ENCODE measurements around the gene BTNL2. TPM values are rescaled to one million over a fixed set of nuclear protein-coding genes. Genes with fewer than 3 reads are reported as not detected.

BTNL2 gene
- polyA plus RNA-seq, 1 donor = 0.28 TPM

DNA sequence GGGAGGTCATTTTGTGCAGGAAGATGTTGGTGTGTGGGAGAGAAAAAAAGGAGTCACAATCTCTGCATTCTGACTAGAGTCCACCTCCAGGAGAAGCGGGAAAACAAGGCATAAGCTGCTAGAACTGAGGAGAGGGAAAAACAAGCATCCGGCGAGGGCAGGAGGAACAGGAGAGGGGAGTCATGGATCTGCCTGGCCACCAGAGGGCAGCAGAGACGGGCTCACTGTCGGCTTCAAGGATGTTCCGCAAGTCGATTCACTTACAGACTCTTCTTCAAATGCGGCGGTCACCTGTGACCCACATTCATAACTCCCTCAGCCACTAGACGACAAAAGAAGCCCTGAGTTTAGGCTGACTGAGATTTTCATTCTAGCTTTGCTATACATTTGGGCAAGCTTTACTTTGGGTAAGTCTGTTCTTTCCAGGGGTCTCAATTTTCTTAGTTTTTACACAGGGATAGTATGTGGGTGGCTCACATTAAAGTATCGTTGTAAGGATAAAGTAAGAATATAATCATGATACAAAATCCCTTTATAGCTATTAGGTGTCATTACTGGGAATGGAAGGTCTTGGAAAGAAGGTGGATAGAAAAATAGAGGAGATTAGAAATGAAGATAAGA lies 6.6 kb upstream of the BTNL2 start:
- peak; percentile 75 for DNase-seq

DNA sequence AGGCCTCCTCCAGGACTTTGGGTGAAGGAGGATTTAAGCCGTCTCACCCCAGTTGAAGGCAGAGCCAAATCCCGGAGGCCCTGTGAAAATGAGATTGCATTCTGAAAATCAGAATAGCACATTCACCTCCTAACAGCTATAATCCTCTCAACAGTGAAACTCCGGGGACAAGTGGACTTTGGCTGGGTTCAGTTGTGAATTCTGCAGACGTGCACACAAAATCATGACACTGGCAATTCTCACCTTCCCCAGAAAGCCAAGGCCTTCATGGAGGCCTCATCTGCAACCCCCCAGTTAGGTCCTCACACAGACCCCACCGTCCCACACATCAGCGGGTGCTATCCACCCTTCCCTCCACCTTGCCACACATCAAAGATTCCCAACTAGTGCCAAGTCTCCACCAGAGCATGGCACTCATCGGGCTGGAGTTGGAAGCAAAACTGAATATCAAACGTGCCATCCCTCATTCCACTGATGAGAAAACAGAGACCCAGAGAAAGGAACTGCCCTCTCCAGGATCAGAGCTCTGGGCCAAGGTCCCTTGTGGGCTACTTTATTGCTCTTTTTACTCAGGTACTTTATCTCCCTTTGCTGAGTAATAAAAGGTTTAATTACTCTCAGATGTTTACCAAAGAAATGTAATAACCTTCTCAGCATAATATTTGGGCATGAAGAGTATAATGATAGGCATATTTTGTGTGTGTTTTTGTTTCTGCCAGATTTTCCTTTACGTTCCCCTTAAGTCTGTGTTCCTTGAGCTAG lies 4.8 kb upstream of the BTNL2 start:
- DNase-seq = no peak

DNA sequence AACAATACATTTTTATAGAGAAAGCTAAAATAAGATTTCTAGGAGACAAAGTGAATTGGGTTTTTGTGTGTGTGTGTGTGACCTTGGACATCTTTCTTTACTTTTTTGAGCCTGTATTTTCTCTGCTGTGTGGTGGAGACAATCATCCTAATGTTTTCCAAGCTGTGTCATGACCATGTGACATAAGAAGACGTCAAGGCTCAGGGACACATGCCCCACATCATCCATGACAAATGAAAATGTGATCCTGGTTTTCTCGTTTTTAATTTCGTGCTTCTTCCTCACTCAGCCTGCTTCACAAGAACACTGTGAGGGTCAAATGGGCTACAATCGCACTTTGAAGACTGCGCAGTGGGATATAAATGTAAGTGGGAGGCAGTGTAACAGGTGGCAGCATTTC lies 3.9 kb upstream of the BTNL2 start:
- DNase-seq = no peak

DNA sequence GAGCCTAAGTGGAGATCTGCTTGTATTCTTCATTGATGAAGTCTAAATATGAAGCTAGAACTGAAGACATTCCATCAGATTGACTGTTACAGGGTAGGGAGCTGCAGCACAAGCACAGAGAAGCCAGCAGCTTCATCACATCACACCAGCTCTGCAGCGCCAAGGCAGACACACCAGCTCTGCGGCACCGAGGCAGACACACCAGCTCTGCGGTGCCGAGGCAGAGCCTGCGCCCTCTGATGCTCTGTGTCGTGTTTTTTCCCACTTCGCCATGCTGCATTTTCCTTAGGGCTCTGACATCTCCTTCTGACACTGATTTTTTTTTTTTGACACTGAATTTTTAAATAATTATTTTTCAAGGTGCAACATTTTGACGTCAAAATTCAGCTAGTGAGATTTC lies 784 bp downstream of the BTNL2 start:
- no peak for DNase-seq

DNA sequence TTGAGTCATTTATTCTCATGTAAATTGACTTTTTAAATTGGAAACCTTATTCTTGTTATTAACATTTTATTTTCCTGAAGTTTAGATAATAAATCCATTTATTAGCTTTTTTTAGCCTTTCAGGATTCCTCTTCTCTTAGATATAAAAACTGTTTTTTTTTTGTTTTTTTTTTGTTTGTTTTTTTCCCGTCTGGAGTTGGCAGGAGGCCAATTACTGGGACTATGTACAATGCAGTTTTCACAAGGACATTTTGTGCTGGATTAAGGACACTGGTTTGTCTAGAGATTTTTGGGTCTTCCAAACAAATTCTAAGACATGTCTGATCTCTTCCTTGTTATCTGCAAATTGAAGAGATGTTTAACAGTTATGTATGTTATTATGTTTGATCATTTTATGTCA lies 1.3 kb downstream of the BTNL2 start:
- DNase-seq = no peak

DNA sequence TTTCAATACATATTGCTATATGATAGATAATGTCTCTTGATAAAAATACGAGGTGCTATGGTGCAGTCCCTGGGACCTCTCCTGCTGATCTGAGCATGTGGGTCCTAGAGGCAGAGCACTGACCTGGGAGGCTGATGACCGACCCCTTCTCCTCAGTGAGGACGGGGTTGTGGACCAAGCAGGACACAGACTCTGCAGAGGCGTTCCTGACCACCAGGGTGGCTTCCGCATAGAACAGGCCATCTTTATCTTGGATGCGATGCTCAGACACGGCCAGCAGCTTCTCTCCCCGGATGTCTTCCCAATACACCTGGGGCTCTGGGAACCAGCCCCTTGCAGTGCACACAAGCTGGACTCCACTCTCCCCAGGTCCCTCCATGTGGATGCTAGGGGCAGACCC lies 4.2 kb downstream of the BTNL2 start:
- DNase-seq = no peak

DNA sequence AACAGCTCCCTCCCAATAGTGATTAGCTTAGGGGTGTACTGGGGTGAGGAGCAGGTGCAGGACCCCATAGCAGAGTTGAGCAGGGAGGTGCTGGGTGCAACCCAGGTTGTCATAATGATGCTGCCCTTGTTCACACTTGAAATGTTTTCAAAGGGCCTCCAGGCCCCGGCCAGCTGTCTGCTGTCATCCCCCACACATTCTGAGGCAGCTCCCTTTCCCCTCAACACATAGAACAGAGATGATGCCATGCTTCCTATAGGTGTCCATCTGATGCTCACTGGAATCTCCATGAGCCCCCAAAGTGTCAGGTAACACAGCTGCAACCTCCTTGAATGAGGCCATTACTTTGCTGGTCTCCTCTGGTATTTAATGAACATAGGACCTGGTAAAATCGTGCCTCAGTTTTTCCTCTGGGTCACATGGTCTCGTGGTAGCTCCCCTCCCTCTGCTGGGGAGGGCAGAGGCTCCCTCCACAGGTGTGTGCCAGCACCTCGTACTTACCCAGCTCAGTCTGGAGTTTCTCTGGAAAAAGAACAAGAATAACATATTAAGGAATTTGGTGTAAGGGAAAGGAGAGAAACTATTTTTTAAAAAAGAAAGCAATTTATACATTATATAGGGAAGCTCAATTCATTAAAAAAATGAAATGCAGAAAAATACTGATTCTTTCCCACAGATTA lies 5.6 kb downstream of the BTNL2 start:
- no peak for DNase-seq

DNA sequence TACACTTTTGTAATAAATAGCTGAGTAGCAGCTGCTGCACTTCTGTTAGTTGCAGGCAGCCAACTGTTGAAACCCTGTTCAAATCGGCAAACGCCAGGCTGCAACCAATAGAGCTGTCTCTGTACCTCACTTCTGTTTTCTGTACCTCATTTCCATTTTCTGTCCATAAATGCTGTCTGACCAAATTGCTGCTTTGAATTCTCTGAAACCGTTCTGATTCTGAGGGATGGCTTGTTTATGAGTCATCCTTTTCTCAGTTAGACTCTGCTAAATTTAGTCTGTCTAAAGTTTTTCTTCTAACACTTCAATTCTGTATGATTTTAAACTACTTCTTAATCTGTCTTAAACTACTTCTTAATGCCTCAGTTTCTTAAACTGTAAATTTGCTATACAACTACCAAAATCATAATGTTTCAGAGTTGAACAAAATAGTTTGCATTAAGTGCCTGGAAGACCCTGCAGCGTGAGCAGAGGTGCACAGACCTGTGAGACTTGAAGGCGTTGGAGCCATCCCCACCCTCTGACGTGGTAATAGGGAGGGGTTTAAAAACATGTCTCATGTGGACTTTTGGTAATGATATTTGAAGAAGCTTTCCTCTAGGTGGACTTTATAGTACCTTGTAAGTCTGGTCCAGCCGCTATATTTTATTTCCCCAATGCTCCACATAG lies 9.6 kb downstream of the BTNL2 start:
- no peak for DNase-seq

DNA sequence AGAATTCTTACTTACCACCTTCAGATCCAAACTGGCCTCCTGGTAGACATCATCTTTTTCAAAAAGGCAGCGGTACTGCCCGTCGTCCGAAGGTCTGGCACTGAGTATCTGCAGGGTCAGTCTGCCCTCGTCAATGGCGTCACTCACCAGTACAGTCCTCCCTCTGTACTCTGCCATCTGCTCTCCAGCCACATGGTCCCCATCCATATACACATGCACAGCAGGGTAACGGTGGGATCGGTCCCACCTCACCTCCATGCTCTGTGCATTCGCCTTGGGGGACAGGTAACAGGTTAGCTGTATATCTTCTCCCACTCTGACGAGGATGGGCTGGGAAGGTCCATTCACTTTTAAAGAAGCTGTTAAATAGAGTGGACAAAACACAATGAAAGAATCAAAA lies 11.0 kb downstream of the BTNL2 start:
- DNase-seq = no peak

DNA sequence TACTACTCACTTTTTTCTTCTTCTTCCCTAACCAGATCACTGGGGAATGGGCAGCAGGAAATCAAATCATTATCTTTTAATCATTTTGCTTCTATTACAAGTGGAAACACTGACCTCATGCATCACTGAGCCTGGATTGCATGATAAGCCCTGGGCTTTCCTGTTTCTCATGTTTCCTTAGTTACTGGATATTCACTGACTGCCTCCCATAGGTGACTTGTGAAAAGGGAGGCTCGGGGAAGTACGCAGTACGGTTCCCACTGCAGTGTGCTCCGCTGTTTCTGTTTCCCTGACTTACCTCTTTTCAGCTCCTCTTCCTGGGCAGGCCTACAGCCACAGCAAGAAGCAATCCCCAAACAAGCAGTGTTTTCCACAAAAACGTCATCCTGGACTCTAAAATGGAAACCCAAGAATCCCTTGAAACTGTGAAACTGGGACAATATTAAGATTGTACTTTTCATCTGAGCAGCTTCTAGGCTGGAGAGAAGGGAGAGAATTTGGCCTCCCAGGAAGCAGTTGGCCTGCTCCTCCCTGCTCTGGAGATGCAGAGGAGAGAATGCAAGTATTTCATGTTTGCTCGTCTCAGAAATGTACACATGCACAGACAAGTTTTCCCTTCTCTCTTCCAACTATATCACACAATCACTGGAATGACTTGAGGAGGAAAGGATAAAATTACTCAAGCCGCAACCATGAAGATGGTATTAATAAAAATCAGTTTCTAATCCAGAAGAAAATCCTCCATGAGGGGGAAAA lies 13.1 kb downstream of the BTNL2 start:
- DNase-seq = peak; percentile 64

DNA sequence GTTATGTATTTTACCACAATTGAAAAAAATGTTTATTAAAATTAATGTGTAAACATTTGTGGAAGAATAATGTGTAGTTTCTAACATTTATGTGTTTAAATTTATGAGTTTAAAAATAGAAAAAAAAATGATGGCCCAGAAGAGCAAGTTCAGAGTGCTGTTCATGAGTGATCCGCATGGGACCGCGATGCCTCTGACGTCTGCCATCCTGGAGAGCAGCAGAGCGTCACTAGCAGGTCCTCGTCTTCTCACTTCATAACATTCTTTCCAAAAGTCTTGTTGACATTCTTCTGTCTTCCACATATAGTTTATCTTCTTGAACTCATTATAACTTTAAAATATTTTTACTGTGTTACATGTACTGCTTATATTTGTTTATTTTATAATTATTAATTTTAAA lies 15.5 kb downstream of the BTNL2 start:
- DNase-seq = no peak

DNA sequence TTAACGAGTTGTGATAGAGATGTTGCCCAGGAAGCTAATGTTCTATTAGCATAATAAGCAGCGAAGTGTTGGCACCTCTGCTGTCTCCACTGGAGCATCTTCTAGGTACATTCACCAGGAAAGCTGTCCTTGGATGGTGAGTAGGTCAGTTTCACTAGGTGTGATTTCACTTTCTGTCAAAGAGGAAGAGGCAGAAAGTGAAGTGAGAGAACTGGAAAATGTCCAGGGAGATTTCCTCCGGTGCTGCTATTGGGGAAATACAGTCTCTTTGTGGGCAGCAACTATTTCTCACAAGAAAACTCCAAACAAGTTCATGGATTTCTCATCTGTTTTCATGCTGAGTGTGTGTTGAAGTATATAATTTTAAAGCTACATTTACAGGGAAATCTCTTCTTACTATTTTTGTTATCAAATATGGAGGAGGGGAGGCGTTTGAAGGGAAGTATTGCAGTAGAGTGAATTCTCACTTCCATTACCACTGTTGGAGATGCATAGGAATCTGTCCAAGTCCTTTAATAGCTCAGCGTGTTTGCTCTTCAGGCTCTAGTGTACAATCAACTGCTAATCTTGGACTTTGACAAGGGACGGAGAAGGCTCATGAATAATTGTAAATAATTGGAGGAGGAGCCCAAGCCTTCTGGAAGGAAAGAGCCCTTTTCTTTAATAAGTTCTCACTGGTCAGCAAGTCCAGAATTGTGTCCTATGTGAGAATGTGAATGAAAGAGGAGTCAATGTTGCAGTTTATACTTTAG lies 19.2 kb downstream of the BTNL2 start:
- DNase-seq = no peak

DNA sequence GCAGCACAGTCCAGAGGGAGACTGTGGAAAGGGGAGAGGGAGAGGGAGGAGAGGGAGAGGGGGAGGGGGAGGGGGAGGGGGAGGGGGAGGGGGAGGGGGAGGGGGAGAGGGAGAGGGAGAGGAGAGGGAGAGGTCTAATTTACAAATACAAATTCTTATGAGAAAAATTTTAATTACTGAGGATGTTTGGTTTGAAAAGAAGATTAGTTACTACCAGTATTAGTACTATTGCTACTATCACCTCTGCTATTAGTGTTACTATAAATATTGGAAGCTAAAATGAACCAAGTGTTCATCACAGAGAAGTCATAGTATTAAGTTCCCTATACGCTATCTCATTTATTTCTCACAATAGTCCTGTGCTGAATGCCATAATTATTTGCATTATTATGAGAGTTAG lies 20.9 kb downstream of the BTNL2 start:
- DNase-seq = no peak

DNA sequence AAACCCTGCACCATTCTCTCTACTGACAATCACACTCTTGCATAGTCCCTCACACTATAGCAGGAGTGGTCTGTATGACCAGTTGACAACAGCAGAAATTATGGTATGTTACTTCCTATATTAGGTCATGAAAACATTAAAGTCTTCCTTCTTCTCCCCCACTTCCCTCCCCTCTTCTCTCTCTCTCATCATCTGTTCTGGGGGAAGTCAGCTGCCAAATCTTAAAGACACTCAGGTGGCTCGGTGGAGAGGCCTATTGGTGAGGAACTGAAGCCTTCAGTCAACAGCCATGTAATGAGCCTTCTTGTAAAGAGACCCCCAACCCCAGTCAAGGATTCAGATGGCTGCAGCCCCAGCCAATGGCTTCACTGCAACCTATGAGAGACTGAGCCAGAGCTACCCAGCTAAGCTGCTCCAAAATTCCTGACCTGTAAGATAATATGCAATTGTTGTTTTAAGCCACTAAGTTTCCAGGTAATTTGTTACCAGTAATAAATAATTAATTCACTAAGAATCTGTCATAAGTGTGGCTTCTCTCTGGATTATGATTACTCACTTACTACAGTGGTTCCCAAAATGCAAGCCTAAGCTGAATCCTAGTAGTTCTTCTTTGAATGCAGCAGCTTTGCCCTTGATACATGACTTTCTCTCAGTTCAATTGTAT lies 24.1 kb downstream of the BTNL2 start:
- no peak for DNase-seq

DNA sequence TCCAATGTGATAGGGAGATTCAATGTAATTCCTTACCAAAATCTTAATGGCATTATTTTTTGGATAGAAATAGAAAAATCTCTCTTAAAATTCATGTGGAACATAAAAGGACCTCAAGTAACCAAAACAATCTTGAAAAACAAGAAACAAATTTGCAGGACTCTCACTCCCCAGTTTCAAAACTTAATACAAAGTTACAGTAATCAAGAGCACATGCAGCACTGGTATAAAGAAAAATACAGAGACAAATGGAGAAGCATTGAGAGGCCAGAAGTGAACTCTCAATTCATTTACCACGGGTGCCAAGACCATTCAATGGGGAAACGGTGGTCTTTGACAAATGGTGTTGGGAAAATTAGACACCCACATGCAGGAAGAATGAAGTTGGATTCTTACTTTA lies 27.4 kb downstream of the BTNL2 start:
- no peak for DNase-seq

DNA sequence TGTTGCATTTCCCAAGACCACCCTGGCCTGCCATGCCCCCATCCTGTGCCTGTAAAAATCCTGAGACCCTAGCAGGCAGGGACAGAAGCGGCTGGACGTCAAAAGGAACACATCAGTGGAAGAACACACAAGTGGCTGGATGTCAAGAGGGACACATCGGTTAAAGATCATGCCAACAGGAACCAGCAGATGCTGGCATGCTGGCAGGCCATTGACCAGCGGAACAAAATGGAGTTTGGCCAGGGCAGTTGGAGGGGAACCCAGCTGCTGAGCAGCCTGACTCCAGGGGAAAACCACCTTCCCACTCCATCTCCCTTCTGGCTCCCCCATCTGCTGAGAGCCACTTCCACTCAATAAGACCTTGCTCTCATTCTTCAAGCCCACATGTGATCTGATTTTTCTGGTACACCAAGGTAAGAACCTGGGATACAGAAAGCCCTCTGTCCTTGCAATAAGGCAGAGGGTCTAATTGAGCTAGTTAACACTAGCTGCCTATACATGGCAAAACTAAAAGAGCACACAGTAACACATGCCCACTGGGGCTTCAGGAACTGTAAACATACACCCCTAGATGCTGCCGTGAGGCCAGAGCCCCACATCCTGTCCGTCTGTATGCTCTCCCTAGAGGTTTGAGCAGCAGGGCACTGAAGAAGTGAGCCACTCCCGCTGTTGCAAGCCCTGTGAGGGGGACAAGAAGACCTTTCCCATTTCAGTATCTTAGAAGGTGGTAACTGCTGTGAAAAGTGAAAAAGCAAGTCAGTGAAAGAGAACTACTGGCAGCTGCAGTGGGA lies 31.0 kb downstream of the BTNL2 start:
- no peak for DNase-seq

DNA sequence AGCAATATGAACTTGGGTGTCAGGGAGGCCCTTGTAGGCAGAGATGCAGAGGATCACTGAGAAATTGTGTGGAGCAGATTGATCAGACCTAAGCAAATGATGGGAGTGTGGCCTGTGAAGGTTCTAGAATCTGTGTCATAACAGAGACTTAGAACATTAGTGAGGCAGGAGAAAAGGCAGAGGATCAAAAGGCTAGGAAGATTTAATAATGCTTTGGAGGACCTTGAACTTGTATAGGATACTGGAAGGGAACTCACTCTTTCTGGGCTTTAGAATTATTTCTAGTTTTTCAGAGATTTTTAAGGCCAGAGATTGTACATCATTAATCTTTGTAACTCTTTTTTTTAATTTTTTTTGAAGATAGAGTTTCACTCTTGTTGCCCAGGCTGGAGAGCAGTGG lies 35.2 kb downstream of the BTNL2 start, which contains the start of gene TSBP1:
Gene TSBP1, minus strand, starts transcription at position 101 of the 400 bp plus-strand sequence. CDS start 197 bp downstream, outside the sequence.
- DNase-seq = no peak

DNA sequence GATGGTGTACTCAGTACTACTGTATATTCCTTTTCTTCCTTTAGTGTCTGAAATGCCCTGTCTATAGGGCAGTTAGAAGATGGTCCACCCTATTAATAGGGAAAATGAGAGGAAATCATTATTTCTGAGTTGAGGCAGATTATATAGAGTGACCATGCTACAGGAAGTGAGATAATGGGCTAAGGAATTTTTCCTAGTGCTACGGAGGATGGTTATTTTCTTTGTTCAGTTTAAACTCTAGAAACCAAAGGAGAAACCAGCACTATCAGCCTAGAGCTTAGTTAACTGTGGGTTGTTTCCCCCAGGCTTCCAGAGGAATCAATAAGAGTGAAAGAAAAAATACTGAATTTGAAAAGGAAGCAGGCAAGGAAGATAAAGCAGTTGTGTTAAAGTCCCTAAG lies 35.8 kb downstream of the BTNL2 start:
- DNase-seq = no peak

DNA sequence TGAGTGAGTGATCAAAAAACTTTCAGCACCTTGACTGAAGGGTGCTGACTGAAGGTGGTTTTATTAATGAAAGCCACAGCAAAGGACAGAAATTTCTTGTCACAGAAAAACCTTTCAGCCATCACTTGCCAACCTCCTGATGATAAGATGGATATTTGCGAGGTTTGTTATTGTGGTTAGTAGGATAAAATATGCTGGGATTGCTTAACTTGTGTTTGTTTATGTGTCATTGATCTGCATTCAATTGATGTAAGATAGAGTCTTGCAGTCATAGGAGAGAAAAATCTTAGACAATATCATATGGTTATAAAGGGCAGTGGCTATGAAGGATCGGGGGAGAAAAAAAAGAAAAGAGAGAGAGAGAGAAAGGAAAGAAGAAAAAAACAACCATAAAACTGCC lies 36.5 kb downstream of the BTNL2 start:
- DNase-seq = no peak

DNA sequence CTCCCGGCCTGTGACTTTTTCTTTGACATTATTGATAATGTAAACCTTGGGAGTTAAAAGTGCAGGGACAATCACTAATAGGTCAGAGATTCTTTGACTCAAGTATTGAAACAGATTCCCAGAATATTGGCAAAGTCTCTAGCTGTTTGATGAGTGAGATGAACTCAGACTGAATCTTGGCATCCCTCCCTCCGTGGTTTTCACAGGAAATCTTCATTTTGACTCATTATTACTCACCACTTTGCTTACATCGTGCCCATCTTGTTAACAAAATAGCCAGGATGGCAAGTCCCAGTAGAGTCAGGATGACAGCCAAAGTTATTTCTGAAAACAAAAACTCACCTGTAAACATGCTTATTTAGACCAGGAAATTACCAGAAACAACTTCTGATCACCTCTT lies 37.3 kb downstream of the BTNL2 start:
- DNase-seq = no peak

Measured in hindlimb muscle (tissue), 1 donor.